OCI-LY7 (cell line): ENCODE results near the gene SH3RF3. TPM values are rescaled to one million over a fixed set of nuclear protein-coding genes. Genes with fewer than 3 reads are reported as not detected.

Source experiments
- BruUV-seq: library from RNA; stranded (reverse); fragments of 400-500 nt; replicated peaks from 2 replicates; lab custom pipeline; 2021; lab: Mats Ljungman, UMichigan
- CTCF ChIA-PET: fragments of 300-600 bp; sonication (Branson Sonifier 250); formaldehyde crosslinking; loops from one replicate; lab custom pipeline; 2022; ENCODE audit warnings: antibody characterized with exemption; ENCODE audit not compliant: unreplicated experiment; lab: Charles Lee
- POLR2A ChIA-PET: fragments of 300-600 bp; sonication (Branson Sonifier 250); formaldehyde crosslinking; loops from one replicate; lab custom pipeline; 2022; ENCODE audit warnings: antibody characterized with exemption; lab: Charles Lee
- DNase-seq: peaks from one replicate; pipeline ENCODE4 v3.0.0-alpha.2; 2015; ENCODE audit warnings: low spot score
- H2AFZ ChIP-seq: fragments of 200-600 bp; sonication (generic), shearing (Covaris generic); 2 replicates; pipeline ENCODE4 v1.6.1; 2014; ENCODE audit warnings: mild to moderate bottlenecking, antibody characterized with exemption, low read length, moderate library complexity
- H3K27ac ChIP-seq: fragments of 200-600 bp; sonication (generic); 2 replicates; pipeline ENCODE4 v1.5.1; 2014; ENCODE audit warnings: mixed run types, low read depth, mild to moderate bottlenecking, moderate library complexity, low read length, inconsistent platforms; ENCODE audit not compliant: poor library complexity, severe bottlenecking
- H3K36me3 ChIP-seq: fragments of 200-600 bp; sonication (generic); 2 replicates; pipeline ENCODE4 v1.6.1; 2014; ENCODE audit warnings: mild to moderate bottlenecking, antibody characterized with exemption, low read length, moderate library complexity, mixed read lengths; ENCODE audit not compliant: insufficient read depth
- H3K4me1 ChIP-seq: fragments of 200-600 bp; sonication (generic); 2 replicates; pipeline ENCODE4 v1.5.1; 2014; ENCODE audit warnings: mild to moderate bottlenecking, low read length; ENCODE audit not compliant: insufficient read depth, poor library complexity, severe bottlenecking
- H3K4me2 ChIP-seq: fragments of 200-600 bp; sonication (generic); 2 replicates; pipeline ENCODE4 v1.6.1; 2014; ENCODE audit warnings: mild to moderate bottlenecking, low read length
- H3K4me3 ChIP-seq: fragments of 200-600 bp; sonication (generic); 2 replicates; pipeline ENCODE4 v1.5.1; 2014; ENCODE audit warnings: mild to moderate bottlenecking, low read depth, low read length; ENCODE audit not compliant: poor library complexity, severe bottlenecking
- H3K79me2 ChIP-seq: fragments of 200-600 bp; sonication (generic); 2 replicates; pipeline ENCODE4 v1.6.1; 2016; ENCODE audit warnings: low read depth, mild to moderate bottlenecking, low read length, moderate library complexity, mixed read lengths; ENCODE audit not compliant: insufficient read depth
- H3K9me2 ChIP-seq: fragments of 200-600 bp; sonication (generic); 2 replicates; pipeline ENCODE4 v1.6.1; 2016; ENCODE audit warnings: mild to moderate bottlenecking, low read length, mixed read lengths; ENCODE audit not compliant: insufficient read depth
- H3K9me3 ChIP-seq: fragments of 200-600 bp; sonication (generic); 2 replicates; pipeline ENCODE4 v1.6.1; 2014; ENCODE audit warnings: mild to moderate bottlenecking, mixed run types, low read length, mixed read lengths
- H4K20me1 ChIP-seq: fragments of 200-600 bp; sonication (generic); 2 replicates; pipeline ENCODE4 v1.6.1; 2014; ENCODE audit warnings: mild to moderate bottlenecking, antibody characterized with exemption, low read length, moderate library complexity, mixed read lengths; ENCODE audit not compliant: insufficient read depth
- CTCF ChIP-seq: fragments of 200-600 bp; sonication (generic); conservative IDR thresholded peaks from 2 replicates; pipeline ENCODE4 v1.5.1; 2014; ENCODE audit warnings: mild to moderate bottlenecking, antibody characterized with exemption, low read length, moderate library complexity, mixed read lengths
- EZH2phosphoT487 ChIP-seq: fragments of 200-600 bp; sonication (generic); IDR thresholded peaks from 2 replicates; pipeline ENCODE4 v1.6.1; 2018; ENCODE audit warnings: low read depth, borderline replicate concordance, mild to moderate bottlenecking, mixed run types, antibody characterized with exemption, low read length, moderate library complexity, mixed read lengths
- intact Hi-C: fragments of 100-400 bp; cut with micrococcal nuclease; formaldehyde crosslinking; loops from one replicate; pipeline ENCODE4 v1.10.0; 2022; ENCODE audit not compliant: unreplicated experiment
- total RNA-seq, 2 experiments: library from RNA; depleted of rRNA in 1 of 2; stranded (reverse); fragments of >200 nt in 1 of 2; shearing (Covaris generic) in 1 of 2; gene quantifications; 2 replicates each; pipeline ENCODE4 v1.2.3, GENCODE V29; 2014 to 2022

SH3RF3 gene
- total RNA-seq, 2 experiments from 2014 or later, result not detected

GRCh38 chr2:109199790-109200189 lies 70.8 kb downstream of the SH3RF3 start:
- no peaks in the 10 kb centered on the region for H3K4me1 ChIP-seq
- no peaks in the 10 kb centered on the region for H3K79me2 ChIP-seq

GRCh38 chr2:109200616-109201464 lies 71.8 kb downstream of the SH3RF3 start:
- H3K9me2 ChIP-seq, result no peaks in the 10 kb centered on the region
- no peaks in the 10 kb centered on the region for H4K20me1 ChIP-seq
- no peak overlapping the region for H3K4me3 ChIP-seq
- CTCF ChIA-PET, result no interaction called here
- POLR2A ChIA-PET, result no interaction called here
- DNase-seq, result no peak
- no peaks in the 10 kb centered on the region for H3K79me2 ChIP-seq
- H3K4me2 ChIP-seq, result no peak overlapping the region
- H3K27ac ChIP-seq, result no peak overlapping the region
- no peak for TF ChIP-seq EZH2phosphoT487
- intact Hi-C loops, result no loop called here
- no peaks in the 10 kb centered on the region for H3K4me1 ChIP-seq
- no peaks in the 10 kb centered on the region for H3K36me3 ChIP-seq
- no peaks in the 10 kb centered on the region for H3K9me3 ChIP-seq
- BruUV-seq, result no TSS peak
- no peak overlapping the region for H2AFZ ChIP-seq

More at GRCh38 chr2:109199790-109200189, 70.8 kb downstream of the SH3RF3 start:
- no peak overlapping the region for H3K4me2 ChIP-seq
- no peaks in the 10 kb centered on the region for H3K9me3 ChIP-seq
- H3K9me2 ChIP-seq, result no peaks in the 10 kb centered on the region
- H3K4me3 ChIP-seq, result no peak overlapping the region
- no peaks in the 10 kb centered on the region for H4K20me1 ChIP-seq
- no peak overlapping the region for H3K27ac ChIP-seq
- no peak for TF ChIP-seq CTCF
- TF ChIP-seq EZH2phosphoT487, result no peak
- no peaks in the 10 kb centered on the region for H3K36me3 ChIP-seq
- intact Hi-C loops, result no loop called here
- H2AFZ ChIP-seq, result no peak overlapping the region
- DNase-seq, result no peak
- BruUV-seq, result no TSS peak
- ChIA-PET CTCF (no interaction called here), POLR2A (no interaction called here)

- TF ChIP-seq CTCF (no peak), EZH2phosphoT487 (no peak)
- CTCF ChIA-PET, result no interaction called here
- Histone ChIP-seq H2AFZ (no peak overlapping the region), H3K4me2 (no peak overlapping the region), H3K79me2 (no peaks in the 10 kb centered on the region), H3K9me3 (no peaks in the 10 kb centered on the region), H3K4me3 (no peak overlapping the region), H3K4me1 (no peaks in the 10 kb centered on the region), H3K36me3 (no peaks in the 10 kb centered on the region), H4K20me1 (no peaks in the 10 kb centered on the region), H3K9me2 (no peaks in the 10 kb centered on the region), H3K27ac (no peak overlapping the region)
- POLR2A ChIA-PET, result interaction anchor here (0.6 kb wide), 1 partner anchor 42 kb away, joined by 3 read pairs; no protein-coding TSS in a partner anchor
- intact Hi-C loops, result no loop called here
- DNase-seq, result no peak
- no TSS peak for BruUV-seq
Measured at GRCh38 chr2:109201465-109202327, 72.7 kb downstream of the SH3RF3 start.
